Stimulated activated naive CD4-positive, alpha-beta T cell treated with Interleukin-2 at 50 U/mL for 16 hours (primary cell): ENCODE results near the gene CYP2R1.

ENCODE experiments used
- DNase-seq: peaks from one replicate; lab custom pipeline; 2025; lab: John Stamatoyannopoulos, UW

Gene CYP2R1

GRCh38 chr11:14892036-14892556 is at the start of gene CYP2R1:
Gene CYP2R1 (minus strand): TSS chr11:14892231. CDS start chr11:14892205, 26 bp downstream.
- DNase-seq: peak; percentile 90

- DNase-seq: no peak
Observed at GRCh38 chr11:14938936-14939335, 46.9 kb upstream of the CYP2R1 start.

GRCh38 chr11:14934641-14935351 is 42.8 kb upstream of the CYP2R1 start:
- no peak for DNase-seq

- no peak for DNase-seq
Observed at GRCh38 chr11:14932447-14932846, 40.4 kb upstream of the CYP2R1 start.

GRCh38 chr11:14930369-14930768 is 38.3 kb upstream of the CYP2R1 start:
- no peak for DNase-seq

GRCh38 chr11:14927146-14927545 is 35.1 kb upstream of the CYP2R1 start:
- no peak for DNase-seq

- DNase-seq: no peak
Observed at GRCh38 chr11:14924318-14924717, 32.3 kb upstream of the CYP2R1 start.

- no peak for DNase-seq
Observed at GRCh38 chr11:14916403-14916802, 24.4 kb upstream of the CYP2R1 start.

GRCh38 chr11:14914536-14914935 is 22.5 kb upstream of the CYP2R1 start:
- DNase-seq: no peak

GRCh38 chr11:14908214-14908880 is 16.3 kb upstream of the CYP2R1 start:
- DNase-seq: peak; percentile 26

GRCh38 chr11:14907411-14908213 is 15.6 kb upstream of the CYP2R1 start:
- DNase-seq: peak; percentile 79

GRCh38 chr11:14906993-14907392 is 15.0 kb upstream of the CYP2R1 start:
- DNase-seq: no peak

GRCh38 chr11:14906578-14906977 is 14.5 kb upstream of the CYP2R1 start:
- DNase-seq: no peak

GRCh38 chr11:14905104-14906033 is 13.3 kb upstream of the CYP2R1 start:
- DNase-seq: peak; percentile 64

GRCh38 chr11:14904745-14905103 is 12.7 kb upstream of the CYP2R1 start:
- DNase-seq: peak; percentile 75

GRCh38 chr11:14902650-14903350 is 10.8 kb upstream of the CYP2R1 start:
- no peak for DNase-seq

GRCh38 chr11:14898906-14899305 is 6.9 kb upstream of the CYP2R1 start:
- no peak for DNase-seq

- DNase-seq: no peak
Observed at GRCh38 chr11:14898355-14898754, 6.3 kb upstream of the CYP2R1 start.

- no peak for DNase-seq
Observed at GRCh38 chr11:14894657-14895598, 2.9 kb upstream of the CYP2R1 start.

GRCh38 chr11:14892577-14892976 is 546 bp upstream of the CYP2R1 start:
- no peak for DNase-seq
